B cell (primary cell): ENCODE data around the gene BAZ1B. TPM values are rescaled to one million over a fixed set of nuclear protein-coding genes. Genes with fewer than 3 reads are reported as not detected.
"Not testable (repeated sequence)": the region's sequence is repeated elsewhere in the genome, so short reads cannot be mapped to it uniquely, and the experiment has no call there.

Experiments
- ATAC-seq: fragments of 200-7000 bp; cut with Tn5 transposase; one replicate; pipeline ENCODE4 v1.10.0; 2021; ENCODE audit warnings: low read depth, mild to moderate bottlenecking, moderate number of reproducible peaks, moderate library complexity
- CTCF ChIA-PET: fragments of 350-600 bp; sonication (Branson Sonifier 250); formaldehyde crosslinking; loops from one replicate; lab custom pipeline; 2021; ENCODE audit warnings: antibody characterized with exemption, inconsistent platforms; lab: Charles Lee
- POLR2A ChIA-PET: fragments of 350-600 bp; sonication (Branson Sonifier 250); formaldehyde crosslinking; loops from one replicate; lab custom pipeline; 2021; ENCODE audit warnings: antibody characterized with exemption; lab: Charles Lee
- DNase-seq: peaks from one replicate; pipeline ENCODE4 v3.0.0; 2013
- H2AFZ ChIP-seq: 2 replicates; pipeline ENCODE4 v1.6.1; 2012; ENCODE audit warnings: mild to moderate bottlenecking, low read depth, low read length; ENCODE audit not compliant: insufficient read depth, poor library complexity, severe bottlenecking
- H3K27ac ChIP-seq, 2 donors: 1 replicate in 1 of 2; 2 replicates in 1 of 2; pipeline ENCODE4 v1.5.1; 2012 to 2013; ENCODE audit warnings: low read length in 2 of 2, mild to moderate bottlenecking in 2 of 2, moderate library complexity in 1 of 2
- H3K27me3 ChIP-seq, 4 experiments: fragments of 200-600 bp in 1 of 4; sonication (generic) in 1 of 4; replicated peaks in 1 of 4; 1 replicate in 2 of 4; 2 replicates in 2 of 4; pipeline versions ENCODE4 v1.6.1 to v1.7.0; 2013 to 2016; ENCODE audit warnings: low read length in 3 of 4, mild to moderate bottlenecking in 2 of 4, mixed read lengths in 1 of 4, moderate library complexity in 1 of 4; ENCODE audit not compliant: insufficient read depth in 4 of 4, control insufficient read depth in 3 of 4; ENCODE audit errors: control extremely low read depth in 1 of 4
- H3K36me3 ChIP-seq, 2 experiments: replicated peaks in 1 of 2; 1 replicate in 1 of 2; 2 replicates in 1 of 2; pipeline versions ENCODE4 v1.6.1 to v1.7.1; 2013; ENCODE audit warnings: low read length in 1 of 2; ENCODE audit not compliant: insufficient read depth in 2 of 2, control insufficient read depth in 1 of 2; ENCODE audit errors: control extremely low read depth in 1 of 2, extremely low read depth in 1 of 2
- H3K4me1 ChIP-seq, 2 donors: fragments of 200-600 bp in 1 of 2; sonication (generic) in 1 of 2; 1 replicate in 1 of 2; 2 replicates in 1 of 2; pipeline versions ENCODE4 v1.5.1 to v1.6.1; 2013 to 2017; ENCODE audit warnings: low read length in 2 of 2; ENCODE audit not compliant: control insufficient read depth in 2 of 2, insufficient read depth in 2 of 2
- H3K4me2 ChIP-seq: replicated peaks from 2 replicates; pipeline ENCODE3; 2012; ENCODE audit warnings: mild to moderate bottlenecking, low read depth, low read length; ENCODE audit not compliant: poor library complexity, severe bottlenecking
- H3K4me3 ChIP-seq, 5 experiments: fragments of 200-600 bp in 1 of 5; sonication (generic) in 1 of 5; 1 replicate in 3 of 5; 2 replicates in 2 of 5; pipeline versions ENCODE4 v1.5.1 to v1.7.0; 2011 to 2016; ENCODE audit warnings: low read length in 4 of 5, mild to moderate bottlenecking in 4 of 5, low read depth in 2 of 5, control low read depth in 1 of 5, moderate library complexity in 1 of 5; ENCODE audit not compliant: insufficient read depth in 1 of 5; ENCODE audit errors: control extremely low read depth in 1 of 5, extremely low read depth in 1 of 5
- H3K79me2 ChIP-seq: fragments of 200-600 bp; sonication (generic); one replicate; pipeline ENCODE4 v1.6.0; 2016; ENCODE audit warnings: low read length; ENCODE audit not compliant: control insufficient read depth, insufficient read depth
- H3K9ac ChIP-seq: fragments of 200-600 bp; sonication (generic); 2 replicates; pipeline ENCODE4 v1.6.1; 2017; ENCODE audit warnings: mild to moderate bottlenecking, low read length, moderate library complexity
- H3K9me3 ChIP-seq, 3 donors: one replicate each; pipeline versions ENCODE4 v1.6.1 to v1.7.1; 2013; ENCODE audit warnings: low read length in 2 of 3; ENCODE audit not compliant: control insufficient read depth in 2 of 3, insufficient read depth in 1 of 3; ENCODE audit errors: control extremely low read depth in 1 of 3
- H4K20me1 ChIP-seq: 2 replicates; pipeline ENCODE4 v1.6.0; 2012; ENCODE audit warnings: mild to moderate bottlenecking, low read length; ENCODE audit not compliant: insufficient read depth, control insufficient read depth, poor library complexity, severe bottlenecking
- H3K27ac Mint-ChIP-seq: one replicate; pipeline ENCODE4 v1.8.0; 2021; ENCODE audit warnings: mixed read lengths
- H3K27me3 Mint-ChIP-seq: one replicate; pipeline ENCODE4 v1.8.0; 2021; ENCODE audit warnings: mixed read lengths
- H3K4me1 Mint-ChIP-seq: one replicate; pipeline ENCODE4 v1.8.0; 2021; ENCODE audit warnings: mixed read lengths
- H3K4me3 Mint-ChIP-seq: one replicate; pipeline ENCODE4 v1.8.0; 2021; ENCODE audit warnings: mixed read lengths
- H3K9me3 Mint-ChIP-seq: one replicate; pipeline ENCODE4 v1.8.0; 2022; ENCODE audit warnings: mixed read lengths; ENCODE audit not compliant: insufficient read depth
- EZH2 ChIP-seq: IDR thresholded peaks from 2 replicates; pipeline ENCODE4 v1.6.1; 2012; ENCODE audit warnings: borderline replicate concordance, low read depth, mild to moderate bottlenecking, moderate library complexity, low read length; ENCODE audit not compliant: insufficient read depth, poor library complexity, severe bottlenecking
- WGBS: methylation state at CpG from one replicate; pipeline ENCODE4 v1.1.5; 2013; ENCODE audit warnings: missing lambda C conversion rate; ENCODE audit not compliant: insufficient coverage; 5-methylcytosine and 5-hydroxymethylcytosine counted together
- intact Hi-C: fragments of 100-400 bp; cut with micrococcal nuclease; formaldehyde crosslinking; loops from one replicate; pipeline ENCODE4 v1.10.0; 2022
- polyA plus RNA-seq: library from polyadenylated mRNA; depleted of rRNA; stranded (reverse); fragments of >200 nt; gene quantifications from 2 replicates; pipeline ENCODE4 v1.2.3, GENCODE V29; 2012
- total RNA-seq, 2 donors: library from RNA; stranded (reverse); fragments of 120-200 nt in 1 of 2; gene quantifications; 1 replicate in 1 of 2; 2 replicates in 1 of 2; pipeline versions ENCODE4 v1.2.3 to v1.2.4, GENCODE V29; 2013 to 2022
- TF ChIP-seq, protein P1 (sequence below): fragments of 200-600 bp; IDR thresholded peaks from one replicate; pipeline ENCODE4 v1.8.0; 2022; ENCODE audit warnings: antibody characterized with exemption, mild to moderate bottlenecking

The BAZ1B gene
- total and polyA plus RNA-seq, 2 donors (not counting 1 experiment from before 2014, with no cell fraction given), result 17.2 to 68.1 TPM

DNA sequence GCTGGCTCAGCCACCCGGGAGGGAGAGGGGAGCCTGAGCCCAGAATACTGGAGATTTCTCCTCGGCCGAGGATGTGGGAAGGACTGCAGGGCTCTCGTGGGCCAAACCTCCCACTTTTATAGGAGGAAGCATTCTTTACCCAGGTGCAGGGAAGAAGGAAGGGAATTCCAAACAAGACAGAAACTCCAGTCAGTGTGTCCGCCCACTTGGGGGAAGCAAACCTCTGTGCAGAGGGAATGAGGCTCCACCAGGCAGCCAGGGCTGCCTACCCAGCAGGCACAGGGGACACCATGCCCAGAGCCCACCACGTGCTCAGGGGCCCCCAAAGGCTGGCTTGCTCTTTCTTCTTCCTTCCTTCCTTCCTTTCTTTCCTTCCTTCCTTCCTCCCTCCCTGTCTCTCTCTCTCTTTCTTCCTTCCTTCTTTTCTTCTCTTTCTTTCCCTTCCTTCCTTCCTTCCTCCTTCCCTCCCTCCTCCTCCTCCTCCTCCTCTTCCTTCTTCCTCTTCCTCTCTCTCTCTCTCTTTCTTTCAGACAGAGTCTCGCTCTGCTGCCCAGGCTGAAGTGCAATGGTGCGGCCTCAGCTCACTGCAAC is 103.9 kb downstream of the BAZ1B start:
- CTCF ChIA-PET, result no interaction called here

GRCh38 chr7:73410541-73411131 is 111.5 kb downstream of the BAZ1B start:
- H3K27me3 Mint-ChIP-seq, intact Hi-C loops, H3K79me2 ChIP-seq, H3K9me3 ChIP-seq, H3K4me1 ChIP-seq, ATAC-seq, H3K9ac ChIP-seq, H3K4me1 Mint-ChIP-seq, H3K4me3 ChIP-seq, H2AFZ ChIP-seq, H3K36me3 ChIP-seq, POLR2A ChIA-PET, H4K20me1 ChIP-seq, H3K4me2 ChIP-seq, H3K27me3 ChIP-seq, DNase-seq, H3K27ac ChIP-seq, H3K4me3 Mint-ChIP-seq, H3K9me3 Mint-ChIP-seq, H3K27ac Mint-ChIP-seq: not testable (repeated sequence)
- WGBS, result 81% methylated on average over 10 of the region's 15 CpGs
- CTCF ChIA-PET, result interaction anchor here (0.5 kb wide), 1 partner anchor 10 kb away, joined by 3 read pairs; no protein-coding TSS in a partner anchor

More for the DNA sequence above, 103.9 kb downstream of the BAZ1B start:
- POLR2A ChIA-PET, result no interaction called here
- ATAC-seq (no peak), DNase-seq (no peak)
- Histone ChIP-seq H3K27me3 (peaks cover 0 to 4% (median 0%) of the 10 kb centered on the region in 4 experiments), H3K4me3 (no peak overlapping the region), H3K9ac (no peak overlapping the region), H3K9me3 (no peaks in the 10 kb centered on the region), H3K27ac (no peak overlapping the region), H3K79me2 (no peaks in the 10 kb centered on the region), H4K20me1 (no peaks in the 10 kb centered on the region), H3K4me1 (no peaks in the 10 kb centered on the region), H2AFZ (no peak overlapping the region), H3K36me3 (no peaks in the 10 kb centered on the region), H3K4me2 (no peak overlapping the region)
- intact Hi-C loops, result no loop called here
- WGBS, result 69% methylated on average over 4 of the region's 8 CpGs
- Mint-ChIP-seq H3K27ac (no peak overlapping the region), H3K27me3 (peaks cover 7% of the 10 kb centered on the region), H3K9me3 (no peaks in the 10 kb centered on the region), H3K4me1 (no peaks in the 10 kb centered on the region), H3K4me3 (no peak overlapping the region)
- no peak for TF ChIP-seq EZH2
- TF ChIP-seq, protein P1, sequence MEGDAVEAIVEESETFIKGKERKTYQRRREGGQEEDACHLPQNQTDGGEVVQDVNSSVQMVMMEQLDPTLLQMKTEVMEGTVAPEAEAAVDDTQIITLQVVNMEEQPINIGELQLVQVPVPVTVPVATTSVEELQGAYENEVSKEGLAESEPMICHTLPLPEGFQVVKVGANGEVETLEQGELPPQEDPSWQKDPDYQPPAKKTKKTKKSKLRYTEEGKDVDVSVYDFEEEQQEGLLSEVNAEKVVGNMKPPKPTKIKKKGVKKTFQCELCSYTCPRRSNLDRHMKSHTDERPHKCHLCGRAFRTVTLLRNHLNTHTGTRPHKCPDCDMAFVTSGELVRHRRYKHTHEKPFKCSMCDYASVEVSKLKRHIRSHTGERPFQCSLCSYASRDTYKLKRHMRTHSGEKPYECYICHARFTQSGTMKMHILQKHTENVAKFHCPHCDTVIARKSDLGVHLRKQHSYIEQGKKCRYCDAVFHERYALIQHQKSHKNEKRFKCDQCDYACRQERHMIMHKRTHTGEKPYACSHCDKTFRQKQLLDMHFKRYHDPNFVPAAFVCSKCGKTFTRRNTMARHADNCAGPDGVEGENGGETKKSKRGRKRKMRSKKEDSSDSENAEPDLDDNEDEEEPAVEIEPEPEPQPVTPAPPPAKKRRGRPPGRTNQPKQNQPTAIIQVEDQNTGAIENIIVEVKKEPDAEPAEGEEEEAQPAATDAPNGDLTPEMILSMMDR, result no peak

- H3K9me3 ChIP-seq, H3K9ac ChIP-seq, DNase-seq, ATAC-seq, H3K4me1 ChIP-seq, H4K20me1 ChIP-seq, H2AFZ ChIP-seq, POLR2A ChIA-PET, H3K4me1 Mint-ChIP-seq, H3K79me2 ChIP-seq, intact Hi-C loops, H3K4me3 Mint-ChIP-seq, H3K4me3 ChIP-seq, H3K27ac Mint-ChIP-seq, H3K27me3 Mint-ChIP-seq, H3K27ac ChIP-seq, H3K9me3 Mint-ChIP-seq, H3K36me3 ChIP-seq, H3K27me3 ChIP-seq, CTCF ChIA-PET, H3K4me2 ChIP-seq: not testable (repeated sequence)
- 80% methylated on average over 1 of the region's 3 CpGs for WGBS
These were observed 117.2 kb downstream of the BAZ1B start for GRCh38 chr7:73404860-73405259.
